Peyer's patch (tissue), 4 donors: ENCODE results near the gene SEMA5B. TPM values are rescaled to one million over a fixed set of nuclear protein-coding genes. Genes with fewer than 3 reads are reported as not detected.

Source experiments
- DNase-seq, 3 donors: peaks; one replicate each; pipeline ENCODE4 v3.0.0-alpha.2; 2017 to 2019
- H3K27ac ChIP-seq, 4 donors: fragments of 200-600 bp; sonication (generic); one replicate each; pipeline ENCODE4 v1.5.1; 2016 to 2019
- H3K27me3 ChIP-seq, 2 donors: fragments of 200-600 bp; sonication (generic); one replicate each; pipeline ENCODE4 v1.5.1; 2019
- H3K36me3 ChIP-seq, 3 donors: fragments of 200-600 bp; sonication (generic); one replicate each; pipeline ENCODE4 v1.5.1; 2016 to 2019
- H3K4me1 ChIP-seq, 4 donors: fragments of 200-600 bp; sonication (generic); one replicate each; pipeline ENCODE4 v1.5.1; 2016 to 2019
- H3K4me3 ChIP-seq, 4 donors: fragments of 200-600 bp; sonication (generic); 1 replicate in 3 of 4; 2 replicates in 1 of 4; pipeline ENCODE4 v1.5.1; 2016 to 2019; ENCODE audit warnings: mild to moderate bottlenecking in 1 of 4
- H3K9me3 ChIP-seq, 4 donors: fragments of 200-600 bp; sonication (generic); one replicate each; pipeline ENCODE4 v1.5.1; 2016 to 2019; ENCODE audit warnings: mild to moderate bottlenecking in 1 of 4
- POLR2A ChIP-seq, 2 donors: fragments of 450-650 bp; IDR thresholded peaks; one replicate each; pipeline ENCODE4 v1.5.1; 2017; ENCODE audit warnings: antibody characterized with exemption in 2 of 2, mild to moderate bottlenecking in 2 of 2, moderate library complexity in 2 of 2
- total RNA-seq, 4 donors: library from RNA; depleted of rRNA; stranded (reverse); fragments of >200 nt; gene quantifications; one replicate each; pipeline ENCODE4 v1.1.0, GENCODE V29; 2016
- TF ChIP-seq, protein P1 (sequence below), 6 experiments: fragments of 450-650 bp in 4 of 6; fragments of 200-600 bp in 2 of 6; sonication (generic) in 1 of 6; IDR thresholded peaks; one replicate each; pipeline ENCODE4 v1.5.1; 2017 to 2019; ENCODE audit warnings: antibody characterized with exemption in 6 of 6, mild to moderate bottlenecking in 3 of 6, moderate library complexity in 1 of 6

SEMA5B gene
- total RNA-seq, 4 donors from 2014 or later = 0.54 to 6.8 (median 2.5) TPM; not detected in 1

DNA sequence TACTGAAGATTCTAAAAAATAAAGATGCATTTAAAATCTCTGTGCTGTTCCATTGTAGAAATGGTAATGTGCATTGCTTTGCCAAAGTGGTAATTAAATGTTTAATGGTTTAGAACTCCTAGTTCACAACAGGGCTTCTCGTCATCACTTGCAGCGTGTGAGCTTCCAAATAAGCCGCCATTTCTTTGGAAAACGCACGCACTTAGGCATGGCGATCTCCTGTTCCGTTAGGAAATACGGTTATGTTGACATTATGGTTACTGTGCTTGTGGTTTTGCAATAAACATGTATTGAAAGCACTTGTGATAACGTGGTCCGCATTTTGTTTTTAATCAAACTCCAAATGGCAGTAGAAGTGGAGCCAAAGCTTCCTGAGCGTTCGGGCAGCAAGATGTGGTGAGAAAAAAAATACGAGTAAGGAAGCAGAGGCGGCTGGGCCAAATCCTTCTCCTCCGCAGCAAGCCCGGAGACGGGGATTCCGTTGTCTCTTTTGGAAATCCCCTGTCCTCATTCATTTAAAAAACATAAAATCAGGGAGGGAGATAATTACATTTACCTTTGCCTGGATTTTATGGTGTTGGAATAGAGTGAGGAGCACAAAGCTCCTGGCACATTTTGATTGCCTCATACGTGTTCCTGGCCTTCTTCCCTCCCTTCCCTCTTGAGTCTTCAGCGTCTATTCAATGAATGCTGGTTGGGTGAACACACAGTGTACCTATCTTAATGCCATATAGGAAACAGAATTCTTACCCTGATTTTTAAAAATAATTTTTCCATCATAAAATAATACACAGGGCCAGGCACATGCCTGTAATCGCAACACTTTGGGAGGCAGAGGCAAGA, 135.2 kb downstream of the SEMA5B start:
- H3K9me3 ChIP-seq = no peaks in the 10 kb centered on the region
- TF ChIP-seq, protein P1, sequence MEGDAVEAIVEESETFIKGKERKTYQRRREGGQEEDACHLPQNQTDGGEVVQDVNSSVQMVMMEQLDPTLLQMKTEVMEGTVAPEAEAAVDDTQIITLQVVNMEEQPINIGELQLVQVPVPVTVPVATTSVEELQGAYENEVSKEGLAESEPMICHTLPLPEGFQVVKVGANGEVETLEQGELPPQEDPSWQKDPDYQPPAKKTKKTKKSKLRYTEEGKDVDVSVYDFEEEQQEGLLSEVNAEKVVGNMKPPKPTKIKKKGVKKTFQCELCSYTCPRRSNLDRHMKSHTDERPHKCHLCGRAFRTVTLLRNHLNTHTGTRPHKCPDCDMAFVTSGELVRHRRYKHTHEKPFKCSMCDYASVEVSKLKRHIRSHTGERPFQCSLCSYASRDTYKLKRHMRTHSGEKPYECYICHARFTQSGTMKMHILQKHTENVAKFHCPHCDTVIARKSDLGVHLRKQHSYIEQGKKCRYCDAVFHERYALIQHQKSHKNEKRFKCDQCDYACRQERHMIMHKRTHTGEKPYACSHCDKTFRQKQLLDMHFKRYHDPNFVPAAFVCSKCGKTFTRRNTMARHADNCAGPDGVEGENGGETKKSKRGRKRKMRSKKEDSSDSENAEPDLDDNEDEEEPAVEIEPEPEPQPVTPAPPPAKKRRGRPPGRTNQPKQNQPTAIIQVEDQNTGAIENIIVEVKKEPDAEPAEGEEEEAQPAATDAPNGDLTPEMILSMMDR (IDR thresholded peaks at IDR 0.05) = no peak
- TF ChIP-seq POLR2A (IDR thresholded peaks at IDR 0.05) = no peak
- H3K27me3 ChIP-seq = no peaks in the 10 kb centered on the region
- no peak for DNase-seq
- H3K36me3 ChIP-seq = no peaks in the 10 kb centered on the region
- H3K4me3 ChIP-seq = no peak overlapping the region
- peaks cover 0 to 5% (median 0%) of the 10 kb centered on the region in 4 donors for H3K4me1 ChIP-seq
- no peak overlapping the region for H3K27ac ChIP-seq

DNA sequence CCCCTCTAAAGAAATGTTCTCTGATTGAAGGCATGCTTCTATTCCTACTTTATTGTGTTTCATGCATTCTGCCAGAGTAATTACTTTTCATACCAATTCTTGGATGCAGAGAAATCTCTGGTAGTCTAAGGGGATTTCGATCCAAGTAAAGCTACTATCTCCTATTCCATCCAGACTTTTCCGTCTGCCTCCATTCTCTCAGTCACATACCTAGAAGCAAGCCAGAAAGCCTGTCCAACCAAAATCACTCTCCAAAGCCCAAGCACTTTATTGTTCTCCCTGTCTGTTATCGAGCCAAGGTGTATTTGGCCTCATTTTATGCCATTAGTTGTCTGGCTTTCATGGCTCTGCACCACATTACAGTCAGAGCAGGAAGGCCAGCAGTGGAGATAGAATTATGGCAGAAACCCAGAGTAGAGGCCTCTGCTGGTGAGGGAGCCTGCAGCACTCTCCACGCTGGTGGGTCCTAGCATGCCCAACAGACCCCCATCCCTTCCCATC, 136.8 kb downstream of the SEMA5B start:
- H3K36me3 ChIP-seq = no peaks in the 10 kb centered on the region
- TF ChIP-seq, protein P1 (IDR thresholded peaks at IDR 0.05) = no peak
- no peak for TF ChIP-seq POLR2A (IDR thresholded peaks at IDR 0.05)
- no peak overlapping the region for H3K27ac ChIP-seq
- H3K9me3 ChIP-seq = no peaks in the 10 kb centered on the region
- H3K4me3 ChIP-seq = no peak overlapping the region
- H3K4me1 ChIP-seq = peaks cover 0 to 5% (median 0%) of the 10 kb centered on the region in 4 donors
- no peak for DNase-seq
- H3K27me3 ChIP-seq = no peaks in the 10 kb centered on the region

DNA sequence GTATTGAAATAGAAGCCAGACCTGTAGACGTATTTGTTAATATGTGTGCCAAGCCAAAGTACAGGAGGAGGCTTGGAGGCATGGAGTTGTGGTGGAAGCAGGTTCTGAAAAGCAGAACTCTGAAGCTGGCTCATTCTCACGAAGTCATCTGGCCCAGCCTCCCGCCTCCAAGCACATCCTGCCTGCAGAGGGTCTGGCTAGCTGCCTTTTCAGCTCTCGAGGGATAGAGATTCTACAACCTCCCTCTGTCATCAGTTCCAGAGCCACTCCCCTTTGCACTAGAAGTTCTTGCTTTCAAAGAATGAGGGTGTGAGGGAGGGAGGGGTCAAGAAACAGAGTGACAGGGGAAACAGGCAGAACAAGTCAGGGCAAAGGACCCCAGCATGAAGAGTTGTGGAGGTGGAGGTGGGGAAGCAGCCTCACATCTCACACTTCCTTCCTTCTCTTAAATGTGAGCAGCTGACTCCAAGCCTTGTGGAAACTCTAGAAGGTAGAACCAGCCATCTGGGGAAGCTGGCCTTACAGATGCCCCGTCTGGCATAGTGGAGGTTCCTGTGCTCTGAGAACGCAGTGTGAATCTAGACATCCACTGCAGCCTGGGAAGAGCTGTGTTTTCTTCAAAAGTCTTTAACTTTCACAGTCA, 137.4 kb downstream of the SEMA5B start:
- Histone ChIP-seq H3K36me3 (no peaks in the 10 kb centered on the region), H3K4me3 (no peak overlapping the region), H3K9me3 (no peaks in the 10 kb centered on the region), H3K4me1 (peaks cover 0 to 5% (median 0%) of the 10 kb centered on the region in 4 donors), H3K27me3 (no peaks in the 10 kb centered on the region), H3K27ac (no peak overlapping the region)
- DNase-seq = no peak
- TF ChIP-seq, protein P1 (IDR thresholded peaks at IDR 0.05) = no peak
- no peak for TF ChIP-seq POLR2A (IDR thresholded peaks at IDR 0.05)

DNA sequence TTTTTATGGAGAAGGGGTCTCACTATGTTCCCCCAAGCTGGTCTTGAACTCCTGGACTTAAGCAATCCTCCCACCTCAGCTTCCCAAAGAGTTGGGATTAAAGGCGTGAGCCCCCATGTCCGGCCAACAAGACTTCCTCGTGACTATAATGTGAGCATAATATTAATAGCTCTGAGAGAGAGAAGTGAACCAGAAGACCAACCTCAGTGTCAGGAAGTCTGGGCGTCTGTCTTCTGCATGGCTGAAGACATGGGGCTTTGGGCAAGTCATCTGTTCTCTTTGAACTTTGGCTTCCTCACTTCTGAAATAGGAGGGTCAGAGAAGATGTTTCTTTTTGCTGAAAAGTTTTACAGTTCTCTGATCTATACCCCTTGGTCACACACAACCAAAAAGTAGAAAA, 140.6 kb downstream of the SEMA5B start:
- no peaks in the 10 kb centered on the region for H3K9me3 ChIP-seq
- H3K27ac ChIP-seq = no peak overlapping the region
- no peak overlapping the region for H3K4me3 ChIP-seq
- H3K36me3 ChIP-seq = no peaks in the 10 kb centered on the region
- no peak for DNase-seq
- TF ChIP-seq, protein P1 (IDR thresholded peaks at IDR 0.05) = no peak
- TF ChIP-seq POLR2A (IDR thresholded peaks at IDR 0.05) = no peak
- no peaks in the 10 kb centered on the region for H3K27me3 ChIP-seq
- peaks cover 0 to 5% (median 0%) of the 10 kb centered on the region in 4 donors for H3K4me1 ChIP-seq

DNA sequence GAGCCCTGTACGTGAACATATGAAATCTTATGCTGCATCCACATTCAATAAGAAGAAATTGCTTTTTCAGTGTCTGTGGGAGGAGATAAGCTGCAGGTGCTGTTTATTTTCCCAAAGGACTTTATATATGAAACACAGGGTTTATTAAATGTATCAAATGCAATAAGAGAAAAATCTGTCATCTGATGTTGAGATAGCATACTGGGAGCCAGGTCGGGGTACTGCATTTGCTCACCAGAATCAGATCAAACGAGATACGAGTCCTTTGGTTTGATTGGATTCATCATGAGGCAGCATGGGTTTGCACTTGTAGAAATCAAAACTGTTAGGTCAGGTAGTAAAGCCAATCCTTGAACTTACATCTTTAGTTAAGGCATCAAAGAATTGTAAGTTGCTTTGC, 141.3 kb downstream of the SEMA5B start:
- Histone ChIP-seq H3K36me3 (no peaks in the 10 kb centered on the region), H3K27ac (no peak overlapping the region), H3K4me3 (no peak overlapping the region), H3K27me3 (no peaks in the 10 kb centered on the region), H3K4me1 (peaks cover 0 to 5% (median 0%) of the 10 kb centered on the region in 4 donors), H3K9me3 (no peaks in the 10 kb centered on the region)
- TF ChIP-seq POLR2A (IDR thresholded peaks at IDR 0.05) = no peak
- TF ChIP-seq, protein P1 (IDR thresholded peaks at IDR 0.05) = no peak
- no peak for DNase-seq
